SK-N-SH treated with all-trans-retinoic acid at 6 μM for 48 hours (cell line): ENCODE data around the gene NBPF26.
"Not testable (repeated sequence)": the region's sequence is repeated elsewhere in the genome, so short reads cannot be mapped to it uniquely, and the experiment has no call there.

ENCODE experiments used
- CSDC2 ChIP-seq: fragments of 250-450 bp; sonication (Bioruptor Pico); IDR thresholded peaks from 2 replicates; pipeline ENCODE4 v1.5.0; 2020; ENCODE audit warnings: mild to moderate bottlenecking, moderate library complexity
- RARB ChIP-seq: fragments of 250-450 bp; sonication (Bioruptor Pico); IDR thresholded peaks from 2 replicates; pipeline ENCODE4 v1.8.0; 2021; ENCODE audit warnings: mild to moderate bottlenecking, moderate library complexity
- TOX ChIP-seq: fragments of 250-450 bp; sonication (Bioruptor Pico); IDR thresholded peaks from 2 replicates; pipeline ENCODE4 v1.8.0; 2021; ENCODE audit warnings: mild to moderate bottlenecking, moderate library complexity, borderline replicate concordance
- ZNF70 ChIP-seq: fragments of 450-650 bp; formaldehyde crosslinking; IDR thresholded peaks from 2 replicates; pipeline ENCODE4 v1.5.0; 2020; ENCODE audit warnings: mild to moderate bottlenecking, moderate library complexity
- TF ChIP-seq, protein P1 (sequence below): fragments of 250-450 bp; sonication (Bioruptor Pico); IDR thresholded peaks from 2 replicates; pipeline ENCODE4 v1.8.0; 2020; ENCODE audit warnings: mild to moderate bottlenecking, moderate library complexity, borderline replicate concordance
- TF ChIP-seq, protein P2 (sequence below): fragments of 250-450 bp; sonication (Bioruptor Pico); IDR thresholded peaks from 2 replicates; pipeline ENCODE4 v1.5.1; 2020; ENCODE audit warnings: low read depth, mild to moderate bottlenecking, moderate library complexity
- TF ChIP-seq, protein P3 (sequence below): fragments of 250-450 bp; sonication (Bioruptor Pico); IDR thresholded peaks from 2 replicates; pipeline ENCODE4 v1.5.1; 2021; ENCODE audit warnings: mild to moderate bottlenecking, moderate library complexity

DNA sequence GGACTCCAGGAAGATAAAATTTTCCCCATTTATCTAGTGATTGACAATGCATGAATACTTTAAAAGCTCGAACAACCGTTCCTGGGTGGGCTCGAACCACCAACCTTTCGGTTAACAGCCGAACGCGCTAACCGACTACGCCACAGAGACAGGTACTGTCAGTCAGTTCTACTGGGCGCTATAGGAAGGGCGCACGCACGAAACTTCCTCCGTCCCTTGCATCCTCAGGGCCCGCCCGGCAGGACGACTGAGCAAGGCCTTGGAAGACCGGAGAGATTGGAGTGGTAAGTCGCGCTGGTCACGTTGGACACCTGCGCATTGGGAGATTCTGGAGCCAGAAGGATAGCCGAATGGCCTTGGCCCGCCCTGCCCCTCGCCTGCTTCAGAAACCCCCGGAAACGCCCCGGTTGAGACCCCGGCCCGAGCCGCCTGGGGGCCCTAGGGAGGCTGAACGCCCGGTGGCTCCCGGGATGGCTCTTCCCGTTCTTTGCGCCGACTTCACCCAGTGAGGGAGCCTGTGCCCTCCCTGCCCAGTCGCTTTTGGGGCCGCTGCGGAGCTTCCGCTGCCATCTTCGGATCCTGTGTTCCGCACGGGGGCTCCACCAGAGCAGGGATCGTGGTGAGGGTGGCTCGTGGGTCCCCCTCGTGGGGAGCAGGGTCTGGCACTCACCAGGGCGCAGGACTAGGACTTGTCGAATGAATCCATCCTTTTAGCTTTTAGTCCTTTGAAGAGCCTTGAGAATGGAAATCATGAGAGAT lies 120.6 kb downstream of the NBPF26 start:
- not testable (repeated sequence) for TF ChIP-seq CSDC2, TOX, ZNF70, RARB (CRISPR knock-in tag)
- TF ChIP-seq, protein P1, sequence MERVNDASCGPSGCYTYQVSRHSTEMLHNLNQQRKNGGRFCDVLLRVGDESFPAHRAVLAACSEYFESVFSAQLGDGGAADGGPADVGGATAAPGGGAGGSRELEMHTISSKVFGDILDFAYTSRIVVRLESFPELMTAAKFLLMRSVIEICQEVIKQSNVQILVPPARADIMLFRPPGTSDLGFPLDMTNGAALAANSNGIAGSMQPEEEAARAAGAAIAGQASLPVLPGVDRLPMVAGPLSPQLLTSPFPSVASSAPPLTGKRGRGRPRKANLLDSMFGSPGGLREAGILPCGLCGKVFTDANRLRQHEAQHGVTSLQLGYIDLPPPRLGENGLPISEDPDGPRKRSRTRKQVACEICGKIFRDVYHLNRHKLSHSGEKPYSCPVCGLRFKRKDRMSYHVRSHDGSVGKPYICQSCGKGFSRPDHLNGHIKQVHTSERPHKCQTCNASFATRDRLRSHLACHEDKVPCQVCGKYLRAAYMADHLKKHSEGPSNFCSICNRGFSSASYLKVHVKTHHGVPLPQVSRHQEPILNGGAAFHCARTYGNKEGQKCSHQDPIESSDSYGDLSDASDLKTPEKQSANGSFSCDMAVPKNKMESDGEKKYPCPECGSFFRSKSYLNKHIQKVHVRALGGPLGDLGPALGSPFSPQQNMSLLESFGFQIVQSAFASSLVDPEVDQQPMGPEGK (CRISPR knock-in tag), result not testable (repeated sequence)
- TF ChIP-seq, protein P2, sequence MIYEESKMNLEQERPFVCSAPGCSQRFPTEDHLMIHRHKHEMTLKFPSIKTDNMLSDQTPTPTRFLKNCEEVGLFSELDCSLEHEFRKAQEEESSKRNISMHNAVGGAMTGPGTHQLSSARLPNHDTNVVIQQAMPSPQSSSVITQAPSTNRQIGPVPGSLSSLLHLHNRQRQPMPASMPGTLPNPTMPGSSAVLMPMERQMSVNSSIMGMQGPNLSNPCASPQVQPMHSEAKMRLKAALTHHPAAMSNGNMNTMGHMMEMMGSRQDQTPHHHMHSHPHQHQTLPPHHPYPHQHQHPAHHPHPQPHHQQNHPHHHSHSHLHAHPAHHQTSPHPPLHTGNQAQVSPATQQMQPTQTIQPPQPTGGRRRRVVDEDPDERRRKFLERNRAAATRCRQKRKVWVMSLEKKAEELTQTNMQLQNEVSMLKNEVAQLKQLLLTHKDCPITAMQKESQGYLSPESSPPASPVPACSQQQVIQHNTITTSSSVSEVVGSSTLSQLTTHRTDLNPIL, result not testable (repeated sequence)
- TF ChIP-seq, protein P3, sequence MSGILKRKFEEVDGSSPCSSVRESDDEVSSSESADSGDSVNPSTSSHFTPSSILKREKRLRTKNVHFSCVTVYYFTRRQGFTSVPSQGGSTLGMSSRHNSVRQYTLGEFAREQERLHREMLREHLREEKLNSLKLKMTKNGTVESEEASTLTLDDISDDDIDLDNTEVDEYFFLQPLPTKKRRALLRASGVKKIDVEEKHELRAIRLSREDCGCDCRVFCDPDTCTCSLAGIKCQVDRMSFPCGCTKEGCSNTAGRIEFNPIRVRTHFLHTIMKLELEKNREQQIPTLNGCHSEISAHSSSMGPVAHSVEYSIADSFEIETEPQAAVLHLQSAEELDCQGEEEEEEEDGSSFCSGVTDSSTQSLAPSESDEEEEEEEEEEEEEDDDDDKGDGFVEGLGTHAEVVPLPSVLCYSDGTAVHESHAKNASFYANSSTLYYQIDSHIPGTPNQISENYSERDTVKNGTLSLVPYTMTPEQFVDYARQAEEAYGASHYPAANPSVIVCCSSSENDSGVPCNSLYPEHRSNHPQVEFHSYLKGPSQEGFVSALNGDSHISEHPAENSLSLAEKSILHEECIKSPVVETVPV, result not testable (repeated sequence)
